DND-41 (cell line): ENCODE measurements around the gene IGLON5.
A peak's percentile ranks its signal among the peaks of the same experiment; 100 is the strongest.

ENCODE experiments used
- ATAC-seq: fragments of 200-7000 bp; cut with Tn5 transposase; 3 replicates; pipeline ENCODE4 v1.9.1; 2021; ENCODE audit warnings: low read depth; ENCODE audit not compliant: insufficient read depth
- DNase-seq: peaks from one replicate; pipeline ENCODE4 v3.0.0-alpha.2; 2020
- H2AFZ ChIP-seq: 2 replicates; pipeline ENCODE4 v1.6.0; 2012; ENCODE audit warnings: low read depth, low read length
- H3K27ac ChIP-seq: 2 replicates; pipeline ENCODE4 v1.5.1; 2012; ENCODE audit warnings: low read length, inconsistent platforms
- H3K27me3 ChIP-seq: fragments of 200-600 bp; sonication (generic); 2 replicates; pipeline ENCODE4 v1.6.0; 2012; ENCODE audit warnings: low read length, mild to moderate bottlenecking, inconsistent platforms; ENCODE audit not compliant: insufficient read depth, poor library complexity
- H3K36me3 ChIP-seq: 2 replicates; pipeline ENCODE4 v1.5.1; 2012; ENCODE audit warnings: low read length, inconsistent platforms; ENCODE audit not compliant: insufficient read depth
- H3K4me1 ChIP-seq: 2 replicates; pipeline ENCODE4 v1.5.1; 2012; ENCODE audit warnings: mild to moderate bottlenecking, low read length; ENCODE audit not compliant: insufficient read depth
- H3K4me2 ChIP-seq: 2 replicates; pipeline ENCODE4 v1.6.0; 2012; ENCODE audit warnings: mild to moderate bottlenecking, moderate library complexity, low read length, inconsistent platforms; ENCODE audit not compliant: insufficient read depth
- H3K4me3 ChIP-seq, 2 experiments: fragments of 200-600 bp in 1 of 2; shearing (Covaris generic) in 1 of 2; 2 replicates each; pipeline ENCODE4 v1.5.1; 2012 to 2016; ENCODE audit warnings: inconsistent platforms in 2 of 2, low read length in 2 of 2, mild to moderate bottlenecking in 2 of 2, low read depth in 1 of 2, moderate library complexity in 1 of 2
- H3K79me2 ChIP-seq: 2 replicates; pipeline ENCODE4 v1.6.0; 2012; ENCODE audit warnings: low read length, inconsistent platforms; ENCODE audit not compliant: insufficient read depth
- H3K9ac ChIP-seq: 2 replicates; pipeline ENCODE4 v1.6.0; 2012; ENCODE audit warnings: low read depth, mild to moderate bottlenecking, inconsistent platforms, low read length, moderate library complexity
- H3K9me3 ChIP-seq: 2 replicates; pipeline ENCODE4 v1.5.1; 2012; ENCODE audit warnings: low read length, moderate library complexity, mild to moderate bottlenecking, inconsistent platforms; ENCODE audit not compliant: insufficient read depth, severe bottlenecking
- H4K20me1 ChIP-seq: 2 replicates; pipeline ENCODE4 v1.6.0; 2012; ENCODE audit warnings: low read length; ENCODE audit not compliant: insufficient read depth
- CTCF ChIP-seq: IDR thresholded peaks from 2 replicates; pipeline ENCODE4 v1.5.1; 2012; ENCODE audit warnings: borderline replicate concordance, low read length, moderate library complexity, mild to moderate bottlenecking; ENCODE audit not compliant: poor library complexity, severe bottlenecking; ENCODE audit errors: extremely low read depth
- EZH2 ChIP-seq: IDR thresholded peaks from 3 replicates; pipeline ENCODE4 v1.6.1; 2012; ENCODE audit warnings: borderline replicate concordance, low read depth, mild to moderate bottlenecking, moderate library complexity, low read length, inconsistent platforms; ENCODE audit not compliant: severe bottlenecking

The IGLON5 gene

DNA sequence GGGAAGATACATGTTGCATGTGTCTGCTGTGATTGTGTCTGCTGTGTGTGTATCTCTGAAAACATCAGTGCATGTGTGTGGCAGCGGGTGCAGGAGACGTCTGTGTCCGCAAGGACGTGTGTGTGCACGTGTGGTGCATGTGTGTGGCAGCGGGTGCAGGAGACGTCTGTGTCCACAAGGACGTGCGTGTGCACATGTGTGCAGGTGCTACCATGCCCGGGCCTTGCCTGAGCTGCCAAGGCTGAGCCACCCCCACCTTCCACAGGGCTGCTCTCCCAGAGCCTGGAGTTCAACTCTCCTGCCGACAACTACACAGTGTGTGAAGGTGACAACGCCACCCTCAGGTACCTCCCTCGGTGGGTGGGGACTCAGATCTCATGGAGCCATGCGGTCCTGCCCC is 10.4 kb downstream of the IGLON5 start:
- no peak overlapping the region for H3K9ac ChIP-seq
- TF ChIP-seq EZH2 = no peak
- TF ChIP-seq CTCF = no peak
- no peak overlapping the region for H3K27ac ChIP-seq
- H3K4me3 ChIP-seq = no peak overlapping the region
- H3K79me2 ChIP-seq = no peaks in the 10 kb centered on the region
- no peaks in the 10 kb centered on the region for H3K4me1 ChIP-seq
- H3K9me3 ChIP-seq = no peaks in the 10 kb centered on the region
- H4K20me1 ChIP-seq = peaks cover 3% of the 10 kb centered on the region; the same call in 1 of the 2 replicates
- no peak overlapping the region for H3K4me2 ChIP-seq
- DNase-seq (no peak), ATAC-seq (no peak)
- H3K36me3 ChIP-seq = no peaks in the 10 kb centered on the region
- no peak overlapping the region for H2AFZ ChIP-seq
- H3K27me3 ChIP-seq = no peaks in the 10 kb centered on the region

GRCh38 chr19:51323481-51324166 is 12.2 kb downstream of the IGLON5 start:
- Histone ChIP-seq H3K9me3 (no peaks in the 10 kb centered on the region), H3K36me3 (no peaks in the 10 kb centered on the region), H3K4me3 (no peak overlapping the region), H3K4me2 (no peak overlapping the region), H3K79me2 (no peaks in the 10 kb centered on the region), H3K9ac (no peak overlapping the region), H3K27ac (no peak overlapping the region), H3K4me1 (no peaks in the 10 kb centered on the region), H4K20me1 (peaks cover 3% of the 10 kb centered on the region; the same call in 1 of the 2 replicates), H3K27me3 (no peaks in the 10 kb centered on the region), H2AFZ (no peak overlapping the region)
- ATAC-seq (peak; percentile 31; the same call in 2 of the 3 replicates), DNase-seq (no peak)
- TF ChIP-seq CTCF = no peak
- TF ChIP-seq EZH2 = no peak

GRCh38 chr19:51324167-51324481 is 12.7 kb downstream of the IGLON5 start:
- no peak overlapping the region for H2AFZ ChIP-seq
- TF ChIP-seq CTCF = no peak
- no peak for TF ChIP-seq EZH2
- no peaks in the 10 kb centered on the region for H3K36me3 ChIP-seq
- H3K4me1 ChIP-seq = no peaks in the 10 kb centered on the region
- no peak overlapping the region for H3K4me3 ChIP-seq
- no peak overlapping the region for H3K27ac ChIP-seq
- DNase-seq (no peak), ATAC-seq (no peak)
- no peaks in the 10 kb centered on the region for H3K79me2 ChIP-seq
- H3K27me3 ChIP-seq = no peaks in the 10 kb centered on the region
- no peaks in the 10 kb centered on the region for H3K9me3 ChIP-seq
- H4K20me1 ChIP-seq = peaks cover 3% of the 10 kb centered on the region; the same call in 1 of the 2 replicates
- no peak overlapping the region for H3K4me2 ChIP-seq
- no peak overlapping the region for H3K9ac ChIP-seq
